Measurements from ENCODE around the gene PCDHA11.
"Not testable (repeated sequence)": the region's sequence is repeated elsewhere in the genome, so short reads cannot be mapped to it uniquely, and the experiment has no call there.

The PCDHA11 gene, protein sequence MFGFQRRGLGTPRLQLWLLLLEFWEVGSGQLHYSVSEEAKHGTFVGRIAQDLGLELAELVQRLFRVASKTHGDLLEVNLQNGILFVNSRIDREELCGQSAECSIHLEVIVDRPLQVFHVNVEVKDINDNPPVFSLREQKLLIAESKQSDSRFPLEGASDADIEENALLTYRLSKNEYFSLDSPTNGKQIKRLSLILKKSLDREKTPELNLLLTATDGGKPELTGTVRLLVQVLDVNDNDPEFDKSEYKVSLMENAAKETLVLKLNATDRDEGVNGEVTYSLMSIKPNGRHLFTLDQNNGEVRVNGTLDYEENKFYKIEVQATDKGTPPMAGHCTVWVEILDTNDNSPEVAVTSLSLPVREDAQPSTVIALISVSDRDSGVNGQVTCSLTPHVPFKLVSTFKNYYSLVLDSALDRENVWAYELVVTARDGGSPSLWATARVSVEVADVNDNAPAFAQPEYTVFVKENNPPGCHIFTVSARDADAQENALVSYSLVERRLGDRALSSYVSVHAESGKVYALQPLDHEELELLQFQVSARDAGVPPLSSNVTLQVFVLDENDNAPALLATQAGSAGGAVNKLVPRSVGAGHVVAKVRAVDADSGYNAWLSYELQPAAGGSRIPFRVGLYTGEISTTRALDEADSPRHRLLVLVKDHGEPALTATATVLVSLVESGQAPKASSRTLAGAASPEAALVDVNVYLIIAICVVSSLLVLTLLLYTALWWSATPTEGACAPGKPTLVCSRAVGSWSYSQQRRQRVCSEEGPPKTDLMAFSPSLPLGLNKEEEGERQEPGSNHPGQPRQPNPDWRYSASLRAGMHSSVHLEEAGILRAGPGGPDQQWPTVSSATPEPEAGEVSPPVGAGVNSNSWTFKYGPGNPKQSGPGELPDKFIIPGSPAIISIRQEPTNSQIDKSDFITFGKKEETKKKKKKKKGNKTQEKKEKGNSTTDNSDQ

DNA sequence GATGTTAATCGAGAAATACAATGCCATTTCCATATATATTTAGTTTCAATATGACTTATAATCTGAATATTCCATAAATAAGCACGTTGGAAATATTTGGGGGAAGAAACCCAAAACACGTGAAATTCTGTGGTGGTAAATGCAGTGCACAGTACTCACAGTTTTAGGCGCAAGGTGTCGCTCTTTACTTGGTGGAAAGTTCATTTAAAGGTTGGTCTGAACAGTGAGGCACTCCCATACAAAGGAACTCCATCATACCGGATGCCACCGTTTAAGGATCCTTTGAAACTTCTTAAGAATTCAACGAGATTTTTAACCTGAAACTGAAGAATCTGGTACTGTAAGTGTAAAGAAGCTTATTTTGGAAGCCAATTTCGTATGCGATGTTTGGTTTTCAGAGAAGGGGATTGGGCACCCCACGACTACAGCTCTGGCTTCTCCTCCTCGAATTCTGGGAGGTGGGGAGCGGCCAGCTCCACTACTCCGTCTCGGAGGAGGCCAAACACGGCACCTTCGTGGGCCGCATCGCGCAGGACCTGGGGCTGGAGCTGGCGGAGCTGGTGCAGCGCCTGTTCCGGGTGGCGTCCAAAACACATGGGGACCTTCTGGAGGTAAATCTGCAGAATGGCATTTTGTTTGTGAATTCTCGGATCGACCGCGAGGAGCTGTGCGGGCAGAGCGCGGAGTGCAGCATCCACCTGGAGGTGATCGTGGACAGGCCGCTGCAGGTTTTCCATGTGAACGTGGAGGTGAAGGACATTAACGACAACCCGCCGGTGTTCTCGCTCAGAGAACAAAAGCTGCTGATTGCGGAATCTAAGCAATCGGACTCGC lies at the start of gene PCDHA11:
PCDHA11 (plus strand) TSS at position 237 of the 834 bp plus-strand sequence; CDS start at position 384, 147 bp downstream.
- peak; percentile 5 for DNase-seq

DNA sequence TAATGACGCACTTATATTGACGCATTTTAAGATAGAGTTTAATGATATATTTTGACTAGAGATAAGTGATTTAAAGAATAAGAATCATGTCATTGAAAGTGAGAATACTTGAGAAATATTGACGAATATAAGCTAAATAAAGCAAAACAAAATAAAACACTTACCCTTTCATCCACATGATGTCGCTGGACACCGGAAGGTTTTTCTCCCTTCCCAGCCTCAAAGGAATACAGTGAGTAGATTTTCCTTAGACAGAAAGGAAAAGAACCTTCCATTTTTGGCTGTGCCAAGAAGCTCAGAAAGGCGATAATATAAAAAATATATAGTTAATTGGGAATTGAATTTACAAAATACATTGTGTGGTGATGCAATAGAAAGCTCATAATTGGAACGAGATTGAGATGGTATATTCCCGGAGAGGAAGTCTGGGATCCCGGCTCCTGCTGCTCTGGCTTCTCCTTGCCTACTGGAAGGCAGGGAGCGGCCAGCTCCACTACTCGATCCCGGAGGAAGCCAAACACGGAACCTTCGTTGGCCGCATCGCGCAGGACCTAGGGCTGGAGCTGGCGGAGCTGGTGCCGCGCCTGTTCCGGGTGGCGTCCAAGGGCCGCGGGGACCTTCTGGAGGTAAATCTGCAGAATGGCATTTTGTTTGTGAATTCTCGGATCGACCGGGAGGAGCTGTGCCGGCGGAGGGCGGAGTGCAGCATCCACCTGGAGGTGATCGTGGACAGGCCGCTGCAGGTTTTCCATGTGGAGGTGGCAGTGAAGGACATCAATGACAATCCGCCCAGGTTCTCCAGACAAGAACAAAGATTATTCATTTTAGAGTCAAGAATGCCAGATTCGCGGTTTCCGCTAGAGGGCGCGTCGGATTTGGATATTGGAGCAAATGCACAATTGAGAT lies 47.1 kb upstream of the PCDHA11 start, which contains the start of gene PCDHA5:
PCDHA5 (plus strand) TSS at position 239 of the 906 bp plus-strand sequence.
- peak; percentile 21 for DNase-seq

DNA sequence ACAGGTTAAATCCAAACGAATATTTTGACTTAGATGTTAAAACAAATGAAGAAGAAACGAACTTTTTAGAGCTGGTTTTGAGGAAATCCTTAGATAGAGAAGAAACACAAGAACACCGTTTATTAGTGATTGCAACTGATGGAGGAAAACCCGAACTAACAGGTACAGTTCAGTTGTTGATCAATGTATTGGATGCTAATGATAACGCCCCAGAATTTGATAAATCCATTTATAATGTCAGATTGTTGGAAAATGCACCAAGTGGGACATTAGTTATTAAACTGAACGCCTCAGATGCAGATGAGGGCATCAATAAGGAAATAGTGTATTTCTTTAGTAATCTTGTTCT lies 46.5 kb upstream of the PCDHA11 start:
- no peak for DNase-seq

DNA sequence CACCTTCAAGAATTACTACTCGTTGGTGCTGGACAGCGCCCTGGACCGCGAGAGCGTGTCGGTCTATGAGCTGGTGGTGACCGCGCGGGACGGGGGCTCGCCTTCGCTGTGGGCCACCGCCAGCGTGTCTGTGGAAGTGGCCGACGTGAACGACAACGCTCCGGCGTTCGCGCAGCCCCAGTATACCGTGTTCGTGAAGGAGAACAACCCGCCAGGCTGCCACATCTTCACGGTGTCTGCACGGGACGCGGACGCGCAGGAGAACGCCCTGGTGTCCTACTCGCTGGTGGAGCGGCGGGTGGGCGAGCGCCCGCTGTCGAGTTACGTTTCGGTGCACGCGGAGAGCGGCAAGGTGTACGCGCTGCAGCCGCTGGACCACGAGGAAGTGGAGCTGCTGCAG lies 45.8 kb upstream of the PCDHA11 start:
- DNase-seq: not testable (repeated sequence)

DNA sequence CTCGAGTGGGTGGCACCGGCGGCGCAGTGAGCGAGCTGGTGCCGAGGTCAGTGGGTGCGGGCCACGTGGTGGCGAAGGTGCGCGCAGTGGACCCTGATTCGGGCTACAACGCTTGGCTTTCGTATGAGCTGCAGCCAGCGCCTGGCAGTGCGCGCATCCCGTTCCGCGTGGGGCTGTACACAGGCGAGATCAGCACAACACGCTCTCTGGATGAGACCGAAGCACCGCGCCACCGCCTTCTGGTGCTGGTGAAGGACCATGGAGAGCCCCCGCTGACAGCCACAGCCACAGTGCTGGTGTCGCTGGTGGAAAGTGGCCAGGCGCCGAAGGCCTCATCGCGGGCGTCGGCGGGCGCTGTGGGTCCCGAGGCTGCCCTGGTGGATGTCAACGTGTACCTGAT lies 45.3 kb upstream of the PCDHA11 start:
- DNase-seq: no peak

DNA sequence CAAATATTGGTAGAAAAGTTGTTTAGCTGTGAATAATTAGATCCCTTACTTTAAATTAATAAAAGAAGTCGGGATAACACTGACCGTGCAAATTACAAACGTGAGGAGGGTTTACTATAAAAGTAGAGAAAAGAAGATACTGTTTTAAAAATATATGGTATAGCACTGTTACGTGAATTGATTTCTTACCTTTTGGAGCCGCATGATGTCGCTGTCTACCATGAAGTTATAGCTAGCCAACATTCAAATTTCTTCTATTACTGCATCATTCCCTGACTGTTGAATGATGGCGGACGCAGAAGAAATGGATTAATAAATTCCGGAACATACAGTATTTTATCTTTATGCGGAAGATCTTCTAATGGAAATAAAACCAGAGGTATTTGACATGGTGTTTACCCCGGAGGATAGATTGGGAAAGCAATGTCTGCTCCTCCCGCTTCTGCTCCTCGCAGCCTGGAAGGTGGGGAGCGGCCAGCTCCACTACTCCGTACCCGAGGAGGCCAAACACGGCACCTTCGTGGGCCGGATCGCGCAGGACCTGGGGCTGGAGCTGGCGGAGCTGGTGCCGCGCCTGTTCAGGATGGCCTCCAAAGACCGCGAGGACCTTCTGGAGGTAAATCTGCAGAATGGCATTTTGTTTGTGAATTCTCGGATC lies 40.9 kb upstream of the PCDHA11 start, which contains the start of gene PCDHA6:
PCDHA6 (plus strand) TSS at position 257 of the 658 bp plus-strand sequence; CDS start at position 389, 132 bp downstream.
- no peak for DNase-seq

DNA sequence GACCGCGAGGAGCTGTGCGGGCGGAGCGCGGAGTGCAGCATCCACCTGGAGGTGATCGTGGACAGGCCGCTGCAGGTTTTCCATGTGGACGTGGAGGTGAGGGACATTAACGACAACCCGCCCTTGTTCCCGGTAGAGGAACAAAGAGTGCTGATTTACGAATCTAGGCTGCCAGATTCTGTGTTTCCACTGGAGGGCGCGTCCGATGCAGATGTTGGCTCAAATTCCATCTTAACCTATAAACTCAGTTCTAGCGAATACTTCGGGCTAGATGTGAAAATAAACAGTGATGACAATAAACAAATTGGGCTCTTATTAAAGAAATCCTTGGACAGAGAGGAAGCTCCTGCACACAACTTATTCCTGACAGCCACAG lies 40.4 kb upstream of the PCDHA11 start:
- DNase-seq: no peak

DNA sequence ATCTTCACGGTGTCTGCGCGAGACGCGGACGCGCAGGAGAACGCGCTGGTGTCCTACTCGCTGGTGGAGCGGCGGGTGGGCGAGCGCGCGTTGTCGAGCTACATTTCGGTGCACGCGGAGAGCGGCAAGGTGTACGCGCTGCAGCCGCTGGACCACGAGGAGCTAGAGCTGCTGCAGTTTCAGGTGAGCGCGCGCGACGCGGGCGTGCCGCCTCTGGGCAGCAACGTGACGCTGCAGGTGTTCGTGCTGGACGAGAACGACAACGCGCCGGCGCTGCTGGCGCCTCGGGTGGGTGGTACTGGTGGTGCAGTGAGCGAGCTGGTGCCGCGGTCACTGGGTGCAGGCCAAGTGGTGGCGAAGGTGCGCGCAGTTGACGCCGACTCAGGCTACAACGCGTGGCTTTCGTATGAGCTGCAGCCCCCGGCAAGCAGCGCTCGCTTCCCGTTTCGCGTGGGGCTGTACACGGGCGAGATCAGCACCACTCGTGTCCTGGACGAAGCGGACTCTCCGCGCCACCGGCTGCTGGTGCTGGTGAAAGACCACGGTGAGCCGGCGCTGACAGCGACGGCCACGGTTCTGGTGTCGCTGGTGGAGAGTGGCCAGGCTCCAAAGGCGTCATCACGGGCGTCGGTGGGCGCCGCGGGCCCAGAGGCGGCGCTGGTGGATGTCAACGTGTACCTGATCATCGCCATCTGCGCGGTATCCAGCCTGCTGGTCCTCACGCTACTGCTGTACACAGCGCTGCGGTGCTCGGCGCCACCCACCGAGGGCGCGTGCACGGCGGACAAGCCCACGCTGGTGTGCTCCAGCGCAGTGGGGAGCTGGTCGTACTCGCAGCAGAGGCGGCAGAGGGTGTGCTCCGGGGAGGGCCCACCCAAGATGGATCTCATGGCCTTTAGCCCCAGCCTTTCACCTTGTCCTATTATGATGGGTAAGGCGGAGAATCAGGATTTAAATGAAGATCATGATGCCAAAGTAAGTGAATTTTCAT lies 39.0 kb upstream of the PCDHA11 start:
- DNase-seq: not testable (repeated sequence)

DNA sequence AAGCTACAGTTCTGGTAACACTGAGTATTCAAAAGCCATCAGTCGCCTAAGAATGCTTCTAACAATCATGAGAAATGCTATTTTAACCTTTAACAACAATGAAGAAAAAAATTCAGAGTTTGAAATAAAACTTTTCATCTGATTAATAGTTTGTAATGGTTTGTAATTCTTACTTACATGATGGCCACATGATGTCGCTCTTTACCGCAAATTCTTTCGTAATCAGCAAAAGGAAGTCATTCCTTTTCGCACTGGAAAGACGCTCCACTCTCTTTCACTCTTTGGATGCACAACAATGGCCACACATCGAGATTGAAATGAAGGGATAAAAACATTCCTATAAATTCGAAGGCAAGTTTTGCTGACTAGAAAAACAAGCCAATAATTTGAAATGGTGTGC lies 34.8 kb upstream of the PCDHA11 start, which contains the start of gene PCDHA7:
PCDHA7 (plus strand) TSS at position 277 of the 400 bp plus-strand sequence; CDS start at position 392, 115 bp downstream.
- no peak for DNase-seq

DNA sequence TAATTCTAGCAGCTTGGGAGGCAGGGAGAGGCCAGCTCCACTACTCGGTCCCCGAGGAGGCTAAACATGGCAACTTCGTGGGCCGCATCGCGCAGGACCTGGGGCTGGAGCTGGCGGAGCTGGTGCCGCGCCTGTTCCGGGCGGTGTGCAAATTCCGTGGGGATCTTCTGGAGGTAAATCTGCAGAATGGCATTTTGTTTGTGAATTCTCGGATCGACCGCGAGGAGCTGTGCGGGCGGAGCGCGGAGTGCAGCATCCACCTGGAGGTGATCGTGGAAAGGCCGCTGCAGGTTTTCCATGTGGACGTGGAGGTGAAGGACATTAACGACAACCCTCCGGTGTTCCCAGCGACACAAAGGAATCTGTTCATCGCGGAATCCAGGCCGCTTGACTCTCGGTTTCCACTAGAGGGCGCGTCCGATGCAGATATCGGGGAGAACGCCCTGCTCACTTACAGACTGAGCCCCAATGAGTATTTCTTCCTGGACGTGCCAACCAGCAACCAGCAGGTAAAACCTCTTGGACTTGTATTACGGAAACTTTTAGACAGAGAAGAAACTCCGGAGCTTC lies 34.2 kb upstream of the PCDHA11 start:
- not testable (repeated sequence) for DNase-seq

DNA sequence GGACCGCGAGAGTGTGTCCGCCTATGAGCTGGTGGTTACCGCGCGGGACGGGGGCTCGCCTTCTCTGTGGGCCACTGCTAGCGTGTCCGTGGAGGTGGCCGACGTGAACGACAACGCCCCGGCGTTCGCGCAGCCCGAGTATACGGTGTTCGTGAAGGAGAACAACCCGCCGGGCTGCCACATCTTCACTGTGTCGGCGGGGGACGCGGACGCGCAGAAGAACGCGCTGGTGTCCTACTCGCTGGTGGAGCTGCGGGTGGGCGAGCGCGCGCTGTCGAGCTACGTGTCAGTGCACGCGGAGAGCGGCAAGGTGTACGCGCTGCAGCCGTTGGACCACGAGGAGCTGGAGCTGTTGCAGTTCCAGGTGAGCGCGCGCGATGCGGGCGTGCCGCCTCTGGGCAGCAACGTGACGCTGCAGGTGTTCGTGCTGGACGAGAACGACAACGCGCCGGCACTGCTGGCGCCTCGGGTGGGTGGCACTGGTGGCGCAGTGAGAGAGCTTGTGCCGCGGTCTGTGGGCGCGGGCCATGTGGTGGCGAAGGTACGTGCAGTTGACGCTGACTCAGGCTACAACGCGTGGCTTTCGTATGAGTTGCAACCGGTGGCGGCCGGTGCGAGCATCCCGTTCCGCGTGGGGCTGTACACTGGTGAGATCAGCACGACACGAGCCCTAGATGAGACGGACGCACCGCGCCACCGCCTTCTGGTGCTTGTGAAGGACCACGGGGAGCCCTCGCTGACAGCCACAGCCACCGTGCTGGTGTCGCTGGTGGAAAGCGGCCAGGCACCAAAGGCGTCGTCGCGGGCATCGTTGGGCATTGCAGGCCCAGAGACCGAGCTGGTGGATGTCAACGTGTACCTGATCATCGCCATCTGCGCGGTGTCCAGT lies 32.9 kb upstream of the PCDHA11 start:
- DNase-seq: no peak

DNA sequence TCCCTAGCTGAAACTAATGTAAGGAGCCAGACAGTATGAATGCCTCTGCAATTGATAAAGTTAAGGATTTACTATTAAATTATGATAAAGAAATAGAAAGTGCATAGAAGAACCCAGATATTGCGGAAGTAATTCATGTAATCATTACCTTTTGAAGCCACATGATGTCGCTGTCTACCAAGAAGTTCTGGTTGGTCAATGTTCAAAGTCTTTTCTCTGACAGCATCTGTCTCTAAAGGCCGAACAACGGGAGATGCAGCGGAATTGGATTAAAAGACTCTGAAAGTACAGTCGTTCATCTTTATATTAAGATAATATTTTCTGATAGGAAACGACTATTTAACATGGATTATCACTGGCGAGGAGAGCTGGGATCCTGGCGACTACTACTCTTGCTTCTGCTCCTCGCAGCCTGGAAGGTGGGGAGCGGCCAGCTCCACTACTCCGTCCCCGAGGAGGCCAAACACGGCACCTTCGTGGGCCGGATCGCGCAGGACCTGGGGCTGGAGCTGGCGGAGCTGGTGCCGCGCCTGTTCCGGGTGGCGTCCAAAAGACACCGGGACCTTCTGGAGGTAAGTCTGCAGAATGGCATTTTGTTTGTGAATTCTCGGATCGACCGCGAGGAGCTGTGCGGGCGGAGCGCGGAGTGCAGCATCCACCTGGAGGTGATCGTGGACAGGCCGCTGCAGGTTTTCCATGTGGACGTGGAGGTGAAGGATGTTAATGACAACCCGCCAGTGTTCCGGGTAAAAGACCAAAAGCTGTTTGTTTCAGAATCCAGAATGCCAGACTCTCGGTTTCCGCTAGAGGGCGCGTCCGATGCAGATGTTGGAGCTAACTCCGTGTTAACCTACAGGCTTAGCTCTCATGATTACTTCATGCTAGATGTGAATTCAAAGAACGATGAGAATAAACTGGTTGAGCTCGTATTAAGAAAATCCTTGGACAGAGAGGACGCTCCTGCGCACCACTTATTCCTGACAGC lies 27.5 kb upstream of the PCDHA11 start, which contains the start of gene PCDHA8:
PCDHA8 (plus strand) TSS at position 210 of the 985 bp plus-strand sequence; CDS start at position 345, 135 bp downstream.
- DNase-seq: peak; percentile 4

DNA sequence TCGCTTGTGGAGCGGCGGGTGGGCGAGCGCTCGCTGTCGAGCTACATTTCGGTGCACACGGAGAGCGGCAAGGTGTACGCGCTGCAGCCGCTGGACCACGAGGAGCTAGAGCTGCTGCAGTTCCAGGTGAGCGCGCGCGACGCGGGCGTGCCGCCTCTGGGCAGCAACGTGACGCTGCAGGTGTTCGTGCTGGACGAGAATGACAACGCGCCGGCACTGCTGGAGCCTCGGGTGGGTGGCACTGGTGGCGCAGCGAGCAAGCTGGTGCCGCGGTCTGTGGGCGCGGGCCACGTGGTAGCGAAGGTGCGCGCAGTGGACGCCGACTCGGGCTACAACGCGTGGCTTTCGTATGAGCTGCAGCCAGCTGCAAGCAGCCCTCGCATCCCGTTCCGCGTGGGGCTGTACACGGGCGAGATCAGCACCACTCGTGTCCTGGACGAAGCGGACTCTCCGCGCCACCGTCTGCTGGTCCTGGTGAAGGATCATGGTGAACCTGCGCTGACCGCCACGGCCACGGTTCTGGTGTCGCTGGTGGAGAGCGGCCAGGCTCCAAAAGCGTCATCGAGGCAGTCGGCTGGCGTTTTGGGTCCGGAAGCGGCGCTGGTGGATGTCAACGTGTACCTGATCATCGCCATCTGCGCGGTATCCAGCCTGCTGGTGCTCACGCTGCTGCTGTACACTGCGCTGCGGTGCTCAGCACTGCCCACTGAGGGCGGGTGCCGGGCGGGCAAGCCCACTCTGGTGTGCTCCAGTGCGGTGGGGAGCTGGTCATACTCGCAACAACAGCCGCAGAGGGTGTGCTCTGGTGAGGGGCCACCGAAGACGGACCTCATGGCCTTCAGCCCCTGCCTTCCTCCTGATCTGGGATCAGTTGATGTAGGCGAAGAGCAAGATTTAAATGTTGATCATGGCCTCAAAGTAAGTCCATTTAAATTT lies 25.7 kb upstream of the PCDHA11 start:
- DNase-seq: no peak

DNA sequence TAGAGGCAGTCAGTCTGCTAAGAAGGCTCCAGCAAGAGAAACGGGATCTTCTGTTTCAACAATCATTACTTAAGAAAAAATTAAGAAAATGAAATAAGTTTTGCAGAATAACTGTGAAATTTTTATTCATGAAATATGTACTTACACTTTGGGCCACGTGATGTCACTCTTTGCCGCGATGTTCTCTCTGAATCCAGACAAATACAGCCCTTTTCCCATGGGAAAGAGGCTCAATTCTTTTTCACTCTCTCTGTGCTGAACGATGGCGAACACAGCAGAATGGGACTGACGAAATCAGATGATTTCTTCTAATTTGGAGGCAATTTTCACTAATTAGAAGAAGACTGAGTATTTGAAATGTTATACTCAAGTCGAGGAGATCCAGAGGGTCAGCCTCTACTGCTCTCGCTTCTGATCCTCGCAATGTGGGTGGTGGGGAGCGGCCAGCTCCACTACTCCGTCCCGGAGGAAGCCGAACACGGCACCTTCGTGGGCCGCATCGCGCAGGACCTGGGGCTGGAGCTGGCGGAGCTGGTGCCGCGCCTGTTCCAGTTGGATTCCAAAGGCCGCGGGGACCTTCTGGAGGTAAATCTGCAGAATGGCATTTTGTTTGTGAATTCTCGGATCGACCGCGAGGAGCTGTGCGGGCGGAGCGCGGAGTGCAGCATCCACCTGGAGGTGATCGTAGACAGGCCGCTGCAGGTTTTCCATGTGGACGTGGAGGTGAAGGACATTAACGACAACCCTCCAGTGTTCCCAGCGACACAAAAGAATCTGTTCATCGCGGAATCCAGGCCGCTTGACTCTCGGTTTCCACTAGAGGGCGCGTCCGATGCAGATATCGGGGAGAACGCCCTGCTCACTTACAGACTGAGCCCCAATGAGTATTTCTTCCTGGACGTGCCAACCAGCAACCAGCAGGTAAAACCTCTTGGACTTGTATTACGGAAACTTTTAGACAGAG lies 20.3 kb upstream of the PCDHA11 start, which contains the start of gene PCDHA9:
PCDHA9 (plus strand) TSS at position 244 of the 964 bp plus-strand sequence; CDS start at position 358, 114 bp downstream.
- DNase-seq: not testable (repeated sequence)
